Measurements from ENCODE around the gene MYO3B. TPM values are rescaled to one million over a fixed set of nuclear protein-coding genes. Genes with fewer than 3 reads are reported as not detected.

Gene MYO3B
- polyA plus RNA-seq, 1 donor (not counting 4 experiments of a cell fraction or from before 2014, with no cell fraction given): 4.4 TPM

- Histone ChIP-seq H3K4me3 (ENCODE audit: control insufficient read depth in 2 of 3, extremely low read depth in 1 of 3, insufficient read depth in 2 of 3, low read depth in 1 of 3, low read length in 3 of 3) (no peak overlapping the region), H3K9me3 (ENCODE audit: control insufficient read depth, low read depth, low read length) (no peaks in the 10 kb centered on the region), H3K4me1 (ENCODE audit: control insufficient read depth, extremely low read depth, insufficient read depth, low read length) (no peaks in the 10 kb centered on the region), H3K36me3 (ENCODE audit: control insufficient read depth in 2 of 2, extremely low read depth in 1 of 2, insufficient read depth in 2 of 2, low read length in 2 of 2) (peaks cover 0 to 2% of the 10 kb centered on the region in 2 experiments), H2AFZ (ENCODE audit: control insufficient read depth, low read length) (no peak overlapping the region), H3K4me2 (ENCODE audit: control insufficient read depth, extremely low read depth, insufficient read depth, low read depth, low read length) (no peak overlapping the region), H3K9me1 (ENCODE audit: control insufficient read depth, extremely low read depth, insufficient read depth, low read length) (no peaks in the 10 kb centered on the region), H3K27me3 (ENCODE audit: control insufficient read depth, extremely low read depth, insufficient read depth, low read length) (no peaks in the 10 kb centered on the region), H4K20me1 (ENCODE audit: control insufficient read depth, extremely low read depth, insufficient read depth, low read length) (no peaks in the 10 kb centered on the region), H3K79me2 (ENCODE audit: control insufficient read depth, insufficient read depth, low read length) (no peaks in the 10 kb centered on the region), H3K27ac (ENCODE audit: control insufficient read depth, insufficient read depth, low read length) (no peak overlapping the region), H3K9ac (ENCODE audit: control insufficient read depth, extremely low read depth, insufficient read depth, low read length) (no peak overlapping the region)
- FAIRE-seq: no peak
- no peak for DNase-seq (ENCODE audit: low read depth, low spot score)
- dilution Hi-C loops (cut with MboI; ENCODE audit: extremely low pct_ligation_motif_present, low sequenced_read_pairs): no loop called here
- peak in 1 of 3 experiments; percentile 31 for TF ChIP-seq CTCF (optimal IDR thresholded peaks at IDR 0.05 in 1 of 3, IDR thresholded peaks at IDR 0.05 in 1 of 3, conservative IDR thresholded peaks at IDR 0.05 in 1 of 3; ENCODE audit: extremely low read depth in 1 of 3, insufficient read depth in 2 of 3, low read length in 3 of 3)
- TF ChIP-seq EZH2 (IDR thresholded peaks at IDR 0.05; ENCODE audit: low read length): no peak
Measured at GRCh38 chr2:170396799-170397459, 219.0 kb downstream of the MYO3B start.

GRCh38 chr2:170401187-170401586, 223.2 kb downstream of the MYO3B start:
- dilution Hi-C loops (cut with MboI; ENCODE audit: extremely low pct_ligation_motif_present, low sequenced_read_pairs): no loop called here
- Histone ChIP-seq H3K79me2 (ENCODE audit: control insufficient read depth, insufficient read depth, low read length) (no peaks in the 10 kb centered on the region), H3K4me3 (ENCODE audit: control insufficient read depth in 2 of 3, extremely low read depth in 1 of 3, insufficient read depth in 2 of 3, low read depth in 1 of 3, low read length in 3 of 3) (no peak overlapping the region), H3K27ac (ENCODE audit: control insufficient read depth, insufficient read depth, low read length) (no peak overlapping the region), H2AFZ (ENCODE audit: control insufficient read depth, low read length) (no peak overlapping the region), H3K4me1 (ENCODE audit: control insufficient read depth, extremely low read depth, insufficient read depth, low read length) (no peaks in the 10 kb centered on the region), H3K9me3 (ENCODE audit: control insufficient read depth, low read depth, low read length) (no peaks in the 10 kb centered on the region), H3K4me2 (ENCODE audit: control insufficient read depth, extremely low read depth, insufficient read depth, low read depth, low read length) (no peak overlapping the region), H4K20me1 (ENCODE audit: control insufficient read depth, extremely low read depth, insufficient read depth, low read length) (no peaks in the 10 kb centered on the region), H3K36me3 (ENCODE audit: control insufficient read depth in 2 of 2, extremely low read depth in 1 of 2, insufficient read depth in 2 of 2, low read length in 2 of 2) (no peaks in the 10 kb centered on the region), H3K9ac (ENCODE audit: control insufficient read depth, extremely low read depth, insufficient read depth, low read length) (no peak overlapping the region), H3K27me3 (ENCODE audit: control insufficient read depth, extremely low read depth, insufficient read depth, low read length) (no peaks in the 10 kb centered on the region), H3K9me1 (ENCODE audit: control insufficient read depth, extremely low read depth, insufficient read depth, low read length) (no peaks in the 10 kb centered on the region)
- FAIRE-seq: no peak
- DNase-seq (ENCODE audit: low read depth, low spot score): no peak
- TF ChIP-seq CTCF (optimal IDR thresholded peaks at IDR 0.05 in 1 of 3, IDR thresholded peaks at IDR 0.05 in 1 of 3, conservative IDR thresholded peaks at IDR 0.05 in 1 of 3; ENCODE audit: extremely low read depth in 1 of 3, insufficient read depth in 2 of 3, low read length in 3 of 3): no peak
- no peak for TF ChIP-seq EZH2 (IDR thresholded peaks at IDR 0.05; ENCODE audit: low read length)
